ENCODE data around the gene RNASEH2A.
A peak's percentile ranks its signal among the peaks of the same experiment; 100 is the strongest.

Gene RNASEH2A

DNA sequence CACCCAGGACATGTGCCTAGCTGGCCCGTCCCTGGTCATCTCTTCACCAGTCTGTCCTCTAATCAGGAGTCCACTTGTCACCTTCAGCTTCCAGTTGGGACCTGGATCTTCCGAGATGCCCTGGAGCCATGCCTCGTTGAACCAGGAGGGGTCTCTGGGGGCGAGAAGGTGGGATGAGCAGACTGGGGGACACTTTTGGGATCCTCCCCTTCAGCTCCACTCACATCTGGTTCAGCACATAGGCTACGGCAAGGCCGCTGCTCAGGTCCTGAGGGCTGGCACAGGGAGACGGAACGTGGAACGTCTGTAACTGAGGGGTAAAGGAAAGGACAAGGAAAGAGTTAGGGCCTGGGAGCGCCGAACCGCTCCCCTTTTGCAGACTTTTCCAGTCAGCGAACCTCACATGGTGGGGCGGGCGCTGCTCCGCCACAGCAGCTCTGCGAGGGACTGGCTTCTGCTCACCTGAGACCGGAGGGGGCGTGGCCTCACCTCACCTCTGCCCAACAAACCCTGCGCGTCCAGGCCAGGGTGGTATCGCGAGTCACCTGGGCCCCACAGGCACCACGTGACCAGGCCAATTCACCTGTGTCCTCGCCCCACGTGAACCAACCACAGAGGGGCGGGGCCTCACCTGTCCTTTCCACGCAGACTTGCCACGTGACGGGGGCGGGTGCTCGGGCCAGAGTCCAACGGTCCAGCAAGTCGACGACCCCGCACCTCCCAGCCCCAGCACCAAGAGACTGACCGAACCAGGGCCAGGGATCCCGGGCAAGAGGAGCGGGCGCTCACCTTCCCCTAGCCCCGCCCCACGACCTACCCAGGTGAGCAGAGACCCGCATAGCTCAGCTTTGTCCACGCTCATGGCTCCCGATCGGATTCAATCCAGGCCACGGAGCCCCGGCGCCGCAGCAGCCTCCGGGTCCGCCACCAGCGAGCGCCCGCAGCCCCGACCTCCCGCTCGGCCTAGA, 31.5 kb upstream of the RNASEH2A start, which contains the start of gene HOOK2:
Gene HOOK2, minus strand, starts transcription at position 965 of the 968 bp plus-strand sequence. Its CDS starts 103 bp downstream, at position 862.
- Histone ChIP-seq H4K20me1 (ENCODE audit: insufficient read depth, low read length) (no peaks in the 10 kb centered on the region), H3K27me3 (ENCODE audit: low read depth, low read length) (no peaks in the 10 kb centered on the region), H3K9me3 (ENCODE audit: insufficient read depth, low read length) (no peaks in the 10 kb centered on the region), H3K9ac (ENCODE audit: low read length) (peak within 1 kb of the TSS; percentile 66), H3K79me2 (ENCODE audit: low read length) (peaks cover 14% of the 10 kb centered on the region; the same call in 1 of the 2 replicates), H3K4me1 (ENCODE audit: low read length) (peaks cover 19% of the 10 kb centered on the region), H3K4me2 (ENCODE audit: low read length) (peak within 1 kb of the TSS; percentile 74), H2AFZ (ENCODE audit: low read depth, low read length) (peak within 1 kb of the TSS; percentile 28; the same call in 1 of the 2 replicates), H3K36me3 (replicated peaks; ENCODE audit: low read depth, low read length) (peaks cover 3% of the 10 kb centered on the region), H3K27ac (ENCODE audit: low read length) (peak within 1 kb of the TSS; percentile 45), H3K4me3 (ENCODE audit: low read length) (peak within 1 kb of the TSS; percentile 80)
- TF ChIP-seq, protein P1, sequence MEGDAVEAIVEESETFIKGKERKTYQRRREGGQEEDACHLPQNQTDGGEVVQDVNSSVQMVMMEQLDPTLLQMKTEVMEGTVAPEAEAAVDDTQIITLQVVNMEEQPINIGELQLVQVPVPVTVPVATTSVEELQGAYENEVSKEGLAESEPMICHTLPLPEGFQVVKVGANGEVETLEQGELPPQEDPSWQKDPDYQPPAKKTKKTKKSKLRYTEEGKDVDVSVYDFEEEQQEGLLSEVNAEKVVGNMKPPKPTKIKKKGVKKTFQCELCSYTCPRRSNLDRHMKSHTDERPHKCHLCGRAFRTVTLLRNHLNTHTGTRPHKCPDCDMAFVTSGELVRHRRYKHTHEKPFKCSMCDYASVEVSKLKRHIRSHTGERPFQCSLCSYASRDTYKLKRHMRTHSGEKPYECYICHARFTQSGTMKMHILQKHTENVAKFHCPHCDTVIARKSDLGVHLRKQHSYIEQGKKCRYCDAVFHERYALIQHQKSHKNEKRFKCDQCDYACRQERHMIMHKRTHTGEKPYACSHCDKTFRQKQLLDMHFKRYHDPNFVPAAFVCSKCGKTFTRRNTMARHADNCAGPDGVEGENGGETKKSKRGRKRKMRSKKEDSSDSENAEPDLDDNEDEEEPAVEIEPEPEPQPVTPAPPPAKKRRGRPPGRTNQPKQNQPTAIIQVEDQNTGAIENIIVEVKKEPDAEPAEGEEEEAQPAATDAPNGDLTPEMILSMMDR (IDR thresholded peaks at IDR 0.05; ENCODE audit: low read depth, low read length), result no peak
- TF ChIP-seq EZH2phosphoT487 (IDR thresholded peaks at IDR 0.05; ENCODE audit: low read depth), result no peak

- Histone ChIP-seq H3K27ac (ENCODE audit: low read length) (peak overlapping the region; percentile 83), H3K36me3 (replicated peaks; ENCODE audit: low read depth, low read length) (peaks cover 3% of the 10 kb centered on the region), H3K9ac (ENCODE audit: low read length) (peak overlapping the region; percentile 83), H3K9me3 (ENCODE audit: insufficient read depth, low read length) (no peaks in the 10 kb centered on the region), H3K79me2 (ENCODE audit: low read length) (peaks cover 14% of the 10 kb centered on the region; the same call in 1 of the 2 replicates), H2AFZ (ENCODE audit: low read depth, low read length) (0 out of 2 replicates have a peak overlapping the region, but pooled peaks have one; percentile 66), H3K4me1 (ENCODE audit: low read length) (peaks cover 32% of the 10 kb centered on the region), H3K4me2 (ENCODE audit: low read length) (peak overlapping the region; percentile 88), H4K20me1 (ENCODE audit: insufficient read depth, low read length) (no peaks in the 10 kb centered on the region), H3K27me3 (ENCODE audit: low read depth, low read length) (no peaks in the 10 kb centered on the region), H3K4me3 (ENCODE audit: low read length) (peak overlapping the region; percentile 82)
- TF ChIP-seq, protein P1 (IDR thresholded peaks at IDR 0.05; ENCODE audit: low read depth, low read length), result peak; percentile 97
- TF ChIP-seq EZH2phosphoT487 (IDR thresholded peaks at IDR 0.05; ENCODE audit: low read depth), result no peak
These were observed 29.0 kb upstream of the RNASEH2A start for GRCh38 chr19:12777217-12778016.

DNA sequence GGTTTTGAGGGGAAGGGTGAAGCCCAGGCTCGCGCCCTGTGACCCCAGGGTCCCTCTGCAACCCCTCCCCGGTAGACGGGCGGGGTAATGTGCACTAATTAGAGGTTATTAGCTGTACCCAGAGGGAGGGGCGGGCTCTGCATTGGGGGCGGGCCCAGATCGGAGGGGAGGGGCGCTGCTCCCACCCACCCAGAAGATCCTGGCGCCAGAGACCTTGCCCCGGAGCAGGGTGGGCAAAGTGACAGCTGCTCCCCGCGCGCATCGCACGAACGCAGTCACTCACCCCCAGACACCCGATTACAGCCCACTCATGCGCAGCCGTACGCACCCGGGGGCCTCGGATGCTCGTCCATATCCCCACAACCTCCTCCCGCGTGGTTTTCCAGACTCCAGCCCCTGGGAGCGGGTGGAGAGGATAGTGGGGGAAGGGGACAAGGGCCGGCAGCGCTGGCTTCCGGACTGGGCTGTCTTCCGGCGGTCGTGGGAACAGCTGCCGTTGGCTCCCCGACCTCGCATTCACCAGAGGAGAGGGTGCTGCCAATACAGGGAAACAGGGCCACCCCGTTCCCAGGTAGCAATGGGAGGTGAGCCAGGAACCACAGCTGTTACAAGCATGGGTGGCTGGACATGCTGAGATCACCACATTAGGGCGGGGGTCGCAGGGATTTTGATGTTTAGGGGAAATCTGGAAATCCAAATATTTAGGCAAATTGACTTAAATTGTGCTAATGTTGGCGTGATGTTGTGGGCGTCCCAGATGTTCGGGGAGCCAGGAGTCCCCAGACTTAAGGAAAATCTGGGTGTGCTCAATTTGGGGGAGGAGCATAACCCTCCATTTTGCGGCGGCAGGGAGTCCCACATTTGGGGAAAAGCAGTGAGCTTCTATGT, 28.1 kb upstream of the RNASEH2A start:
- Histone ChIP-seq H3K9me3 (ENCODE audit: insufficient read depth, low read length) (no peaks in the 10 kb centered on the region), H3K9ac (ENCODE audit: low read length) (peak overlapping the region; percentile 83), H4K20me1 (ENCODE audit: insufficient read depth, low read length) (no peaks in the 10 kb centered on the region), H3K27ac (ENCODE audit: low read length) (peak overlapping the region; percentile 83), H3K36me3 (replicated peaks; ENCODE audit: low read depth, low read length) (peaks cover 3% of the 10 kb centered on the region), H3K27me3 (ENCODE audit: low read depth, low read length) (no peaks in the 10 kb centered on the region), H3K4me3 (ENCODE audit: low read length) (peak overlapping the region; percentile 82), H2AFZ (ENCODE audit: low read depth, low read length) (no peak overlapping the region), H3K4me1 (ENCODE audit: low read length) (peaks cover 38% of the 10 kb centered on the region), H3K4me2 (ENCODE audit: low read length) (peak overlapping the region; percentile 88), H3K79me2 (ENCODE audit: low read length) (peaks cover 14% of the 10 kb centered on the region; the same call in 1 of the 2 replicates)
- TF ChIP-seq, protein P1 (IDR thresholded peaks at IDR 0.05; ENCODE audit: low read depth, low read length), result no peak
- TF ChIP-seq EZH2phosphoT487 (IDR thresholded peaks at IDR 0.05; ENCODE audit: low read depth), result no peak

Measured in OCI-LY3 (cell line).